GM18858 (cell line): ENCODE results near the gene LAPTM5.

Source experiments
- ATAC-seq: cut with Tn5 transposase; IDR thresholded peaks from one replicate; pipeline ENCODE4 v1.9.1; 2021; ENCODE audit not compliant: unreplicated experiment

The LAPTM5 gene

GRCh38 chr1:30732277-30732996 lies 25.1 kb downstream of the LAPTM5 start:
- ATAC-seq, result no peak

GRCh38 chr1:30731806-30732276 lies 25.7 kb downstream of the LAPTM5 start:
- ATAC-seq, result no peak

DNA sequence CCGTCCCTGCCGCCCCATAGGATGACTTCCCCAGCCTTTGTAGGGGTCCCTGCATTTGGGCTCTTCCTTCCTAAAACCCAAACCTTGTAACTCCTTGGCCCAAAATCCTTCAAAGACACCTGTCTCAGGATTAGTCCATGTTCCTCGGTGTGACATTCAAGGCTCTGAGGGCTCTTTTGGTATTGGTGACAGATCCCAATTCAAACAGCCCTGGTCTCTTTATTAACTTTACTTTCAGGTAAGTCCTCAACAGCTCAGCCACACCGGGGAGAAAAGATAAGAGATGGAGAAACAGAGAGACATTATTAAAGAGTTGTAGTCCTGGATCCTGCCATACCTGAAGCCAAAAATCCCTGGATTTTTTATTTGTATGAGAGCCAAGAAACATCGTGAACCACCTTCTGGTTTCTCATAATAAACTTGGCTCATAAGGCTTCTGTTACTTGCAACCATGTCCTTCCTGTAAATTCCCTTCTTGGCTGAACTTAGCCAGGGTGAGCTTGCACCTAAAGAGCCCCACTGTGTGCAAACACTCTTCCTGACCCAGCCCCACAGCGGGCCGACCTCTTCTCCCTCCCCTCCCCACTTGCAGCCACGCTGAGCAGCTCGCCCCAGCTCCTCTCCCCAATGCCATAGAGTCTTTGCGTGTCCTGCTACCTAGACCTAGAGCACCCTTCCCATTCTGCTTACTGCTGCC lies 26.3 kb downstream of the LAPTM5 start:
- no peak for ATAC-seq

DNA sequence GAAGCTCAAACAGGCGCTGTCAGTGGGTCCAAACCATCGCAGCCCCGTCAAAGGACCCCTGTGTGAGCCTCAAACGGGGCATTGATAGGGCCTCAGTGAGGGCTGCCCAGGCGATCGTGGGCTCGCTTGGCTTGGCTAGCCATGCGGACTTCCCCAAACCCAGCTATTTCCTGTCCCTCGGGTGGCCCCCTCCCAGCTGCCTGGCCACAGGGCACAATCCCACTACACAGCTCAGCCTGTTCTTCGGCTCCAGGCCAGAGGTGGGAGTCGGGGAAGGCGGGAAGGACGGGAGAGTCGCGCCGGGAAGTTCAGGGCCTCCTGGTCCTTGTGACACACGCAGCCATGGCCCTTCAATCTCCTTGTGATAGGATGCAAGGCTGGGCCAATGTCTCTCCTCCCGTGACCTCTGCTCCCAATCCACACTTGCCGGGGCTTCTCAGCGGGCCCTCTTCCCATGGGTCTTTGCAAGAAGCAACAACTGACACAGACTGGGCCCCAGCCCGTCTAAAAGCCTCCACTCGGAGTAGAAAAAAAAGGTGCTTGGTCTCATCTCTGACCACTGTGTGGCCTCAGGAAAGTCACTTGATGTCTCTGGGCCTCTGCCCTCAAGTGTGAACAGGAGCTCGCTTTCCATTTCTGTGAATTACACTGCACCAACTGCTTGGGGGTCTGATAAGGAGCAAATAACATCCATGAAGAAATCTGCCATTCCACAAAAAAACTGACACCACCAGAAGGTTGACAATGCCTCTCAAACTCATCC lies 27.0 kb downstream of the LAPTM5 start:
- no peak for ATAC-seq

DNA sequence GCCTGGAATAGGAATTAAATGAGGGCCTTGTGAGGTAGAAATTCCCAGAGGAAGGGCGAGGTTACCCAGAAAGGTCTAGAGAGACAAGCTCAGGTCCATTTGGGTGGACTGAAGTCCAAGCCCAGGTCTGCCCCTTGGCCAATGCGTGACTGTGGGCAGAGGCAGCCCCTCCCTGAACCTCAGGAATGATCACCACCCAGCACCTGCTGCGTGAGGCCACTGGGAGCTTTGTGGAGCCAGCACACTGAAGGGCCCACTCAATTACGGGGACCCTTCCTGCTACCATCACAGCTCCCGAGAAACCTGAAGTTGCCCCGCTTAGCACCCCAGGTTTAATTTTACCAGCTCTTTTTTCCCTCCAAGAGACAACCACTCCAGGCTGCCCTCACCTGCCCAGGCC lies 27.7 kb downstream of the LAPTM5 start:
- ATAC-seq, result no peak

- no peak for ATAC-seq
These were observed 28.5 kb downstream of the LAPTM5 start for GRCh38 chr1:30728832-30729638.

GRCh38 chr1:30728340-30728739 lies 29.2 kb downstream of the LAPTM5 start:
- ATAC-seq, result no peak

GRCh38 chr1:30727824-30728223 lies 29.8 kb downstream of the LAPTM5 start:
- no peak for ATAC-seq

- no peak for ATAC-seq
These were observed 30.5 kb downstream of the LAPTM5 start for GRCh38 chr1:30726773-30727684.

- no peak for ATAC-seq
These were observed 31.3 kb downstream of the LAPTM5 start for GRCh38 chr1:30726236-30726635.

DNA sequence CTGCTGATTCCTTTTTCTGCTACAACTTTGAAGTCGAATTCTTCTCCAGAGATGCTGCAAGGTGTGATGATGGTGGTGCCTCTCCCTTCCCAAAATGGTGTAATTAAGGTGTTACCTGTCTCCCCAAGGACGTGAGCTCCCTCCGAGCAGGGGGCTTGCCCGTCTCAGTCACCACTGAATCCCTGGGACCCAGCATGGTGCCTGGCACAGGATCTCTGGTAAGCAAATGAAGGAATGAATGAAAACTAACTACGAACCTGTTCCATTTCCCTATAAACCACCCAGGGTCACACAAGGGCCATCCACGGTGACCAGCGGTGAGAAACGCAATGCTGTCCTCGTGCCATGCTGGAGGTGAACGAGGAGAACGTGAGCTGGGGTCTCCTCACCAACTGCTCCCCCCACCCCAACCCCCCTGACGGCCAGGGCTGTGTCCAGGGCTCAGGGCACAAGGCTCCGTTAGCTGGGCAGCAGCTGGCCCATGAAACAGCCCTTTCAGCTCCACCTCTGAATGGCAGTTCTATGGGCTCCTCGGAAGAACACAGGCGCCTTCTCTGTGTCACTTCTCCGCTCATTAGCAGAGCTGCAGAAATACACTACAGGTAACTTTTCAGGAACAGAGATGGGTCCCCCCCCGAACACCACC lies 32.0 kb downstream of the LAPTM5 start:
- no peak for ATAC-seq

DNA sequence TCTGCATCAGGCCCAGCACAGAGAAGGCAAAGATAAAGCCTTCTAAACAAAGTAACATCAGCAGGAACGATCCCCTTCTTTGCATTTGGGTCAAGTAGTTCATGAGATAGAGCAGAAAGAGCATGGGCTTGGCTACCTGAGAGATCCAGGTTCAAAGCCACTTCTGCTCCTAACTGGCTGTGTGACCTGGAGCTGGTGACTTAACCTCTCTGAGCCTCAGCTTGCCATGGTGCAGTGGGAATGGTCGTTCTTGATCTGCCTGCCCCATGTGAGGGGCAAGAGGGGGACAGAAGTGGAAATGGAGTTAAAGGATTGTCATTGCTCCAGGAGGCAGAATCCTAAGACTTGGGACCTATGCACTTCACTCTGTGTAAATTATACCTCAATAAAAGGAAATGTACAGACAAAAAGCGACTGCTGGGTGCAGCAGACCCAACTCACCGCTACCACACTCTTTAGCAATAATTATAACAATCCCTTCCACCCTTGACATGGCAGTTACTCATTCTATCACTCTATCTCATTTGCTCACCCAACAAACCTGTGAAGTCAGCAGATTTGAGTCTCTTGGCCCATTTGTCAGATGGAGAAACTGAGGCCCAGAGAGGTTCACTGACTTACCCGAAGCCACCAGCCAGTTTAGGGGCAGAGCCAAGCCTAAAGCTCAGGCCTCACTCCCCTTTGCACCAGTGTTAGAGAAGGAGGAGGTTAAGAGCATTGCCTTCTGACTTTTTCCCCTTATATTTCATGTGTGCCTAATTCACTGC lies 32.7 kb downstream of the LAPTM5 start:
- ATAC-seq, result no peak

DNA sequence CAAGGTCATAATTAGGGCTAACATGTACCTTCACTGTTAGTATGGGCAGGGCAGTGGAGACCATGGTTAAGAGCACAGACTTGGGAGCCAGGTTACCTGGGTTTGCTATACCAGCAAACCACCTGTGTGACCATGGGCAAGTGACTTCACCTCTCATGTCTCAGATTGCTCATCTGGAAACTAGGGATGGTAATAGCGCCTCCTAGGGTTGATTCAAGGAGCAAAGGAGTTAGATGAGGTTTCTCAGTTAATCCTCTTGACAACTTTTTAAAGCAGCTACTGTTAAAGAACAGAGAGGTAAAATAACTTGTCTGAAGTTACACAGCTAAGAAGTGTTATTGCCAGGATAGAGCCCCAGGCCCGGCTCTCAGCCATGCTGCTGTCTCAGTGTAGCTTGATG lies 33.4 kb downstream of the LAPTM5 start:
- ATAC-seq, result no peak

DNA sequence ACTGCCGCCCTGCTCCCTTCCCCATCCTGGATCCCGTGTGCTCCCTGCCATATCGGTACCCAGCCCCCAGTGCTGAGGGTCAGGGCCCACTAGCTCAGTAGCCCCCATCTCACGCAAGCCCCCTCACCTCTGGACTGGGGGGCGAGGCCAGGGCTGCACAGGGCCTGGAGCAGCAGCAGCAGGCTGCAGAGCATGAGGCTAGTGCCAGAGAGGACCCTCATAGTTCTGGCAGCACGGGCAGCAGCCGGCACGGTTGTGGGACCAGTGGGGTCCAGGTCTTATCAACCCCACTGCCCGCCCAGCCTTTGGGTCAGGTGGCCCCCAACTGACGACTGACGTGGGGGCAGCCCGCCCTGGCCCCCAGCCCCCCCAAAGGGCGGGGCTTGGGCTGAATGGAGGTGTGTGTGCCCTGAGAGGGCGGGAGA lies 34.2 kb downstream of the LAPTM5 start, which contains the start of gene MATN1:
TSS of gene MATN1 (minus strand) at position 255 of the 425 bp plus-strand sequence. CDS start at position 221, 34 bp downstream.
- ATAC-seq, result no peak

DNA sequence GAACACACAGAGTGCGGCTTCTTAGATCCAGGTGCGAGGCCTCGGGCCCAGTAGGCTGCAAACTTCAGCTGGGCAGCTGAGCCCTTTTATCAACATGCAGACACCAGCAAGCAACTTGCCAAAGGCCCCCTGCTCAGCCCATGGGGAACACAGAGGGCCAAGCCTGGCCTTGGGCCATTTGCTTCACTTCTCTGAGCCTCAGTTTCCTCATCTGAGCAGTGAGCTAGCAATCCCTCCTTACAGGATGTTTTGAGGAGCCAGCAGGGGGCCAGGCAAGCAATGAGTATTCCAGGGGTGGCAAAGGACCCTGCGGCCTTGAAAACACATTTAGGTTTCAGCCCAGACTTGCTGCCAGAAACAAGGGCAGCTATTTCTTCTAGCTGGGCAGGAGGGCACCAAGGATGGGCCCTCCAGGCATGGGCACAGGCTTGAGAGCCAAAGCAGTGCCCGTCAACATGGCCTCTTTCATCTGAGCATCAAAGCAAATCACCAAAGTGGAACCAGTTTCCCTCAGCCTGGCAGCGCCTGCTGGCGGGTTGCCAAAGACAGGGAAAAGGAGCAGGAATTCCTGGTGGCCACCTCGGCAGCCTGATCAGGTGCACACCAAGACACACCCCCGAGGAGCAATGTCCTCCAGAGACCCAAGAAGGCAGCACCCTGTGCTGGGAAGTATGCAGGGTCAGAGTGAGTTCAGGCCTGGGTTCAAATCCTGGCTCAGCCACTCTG lies 35.6 kb downstream of the LAPTM5 start:
- no peak for ATAC-seq

DNA sequence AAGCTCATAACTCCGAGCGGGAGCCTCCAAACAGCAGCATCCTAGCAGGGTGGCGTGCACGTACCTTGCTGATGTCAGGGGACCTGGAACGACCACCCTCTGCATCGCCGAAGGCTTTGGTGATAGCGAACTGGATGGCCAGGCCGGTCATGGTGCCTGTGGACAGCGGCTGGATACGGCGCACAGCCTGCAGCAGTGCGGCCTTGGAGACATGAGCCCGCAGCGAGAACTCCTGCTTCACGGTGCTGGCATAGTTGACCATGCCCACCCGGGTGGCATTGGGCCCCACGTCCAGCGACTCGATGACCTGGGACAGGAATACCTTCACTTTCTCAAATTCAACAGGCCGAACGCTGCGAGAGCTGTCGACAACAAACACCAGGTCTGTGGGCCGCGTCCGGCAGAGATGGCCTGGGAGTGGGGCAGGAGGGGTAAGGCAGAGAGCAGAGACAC lies 36.2 kb downstream of the LAPTM5 start:
- ATAC-seq, result no peak

DNA sequence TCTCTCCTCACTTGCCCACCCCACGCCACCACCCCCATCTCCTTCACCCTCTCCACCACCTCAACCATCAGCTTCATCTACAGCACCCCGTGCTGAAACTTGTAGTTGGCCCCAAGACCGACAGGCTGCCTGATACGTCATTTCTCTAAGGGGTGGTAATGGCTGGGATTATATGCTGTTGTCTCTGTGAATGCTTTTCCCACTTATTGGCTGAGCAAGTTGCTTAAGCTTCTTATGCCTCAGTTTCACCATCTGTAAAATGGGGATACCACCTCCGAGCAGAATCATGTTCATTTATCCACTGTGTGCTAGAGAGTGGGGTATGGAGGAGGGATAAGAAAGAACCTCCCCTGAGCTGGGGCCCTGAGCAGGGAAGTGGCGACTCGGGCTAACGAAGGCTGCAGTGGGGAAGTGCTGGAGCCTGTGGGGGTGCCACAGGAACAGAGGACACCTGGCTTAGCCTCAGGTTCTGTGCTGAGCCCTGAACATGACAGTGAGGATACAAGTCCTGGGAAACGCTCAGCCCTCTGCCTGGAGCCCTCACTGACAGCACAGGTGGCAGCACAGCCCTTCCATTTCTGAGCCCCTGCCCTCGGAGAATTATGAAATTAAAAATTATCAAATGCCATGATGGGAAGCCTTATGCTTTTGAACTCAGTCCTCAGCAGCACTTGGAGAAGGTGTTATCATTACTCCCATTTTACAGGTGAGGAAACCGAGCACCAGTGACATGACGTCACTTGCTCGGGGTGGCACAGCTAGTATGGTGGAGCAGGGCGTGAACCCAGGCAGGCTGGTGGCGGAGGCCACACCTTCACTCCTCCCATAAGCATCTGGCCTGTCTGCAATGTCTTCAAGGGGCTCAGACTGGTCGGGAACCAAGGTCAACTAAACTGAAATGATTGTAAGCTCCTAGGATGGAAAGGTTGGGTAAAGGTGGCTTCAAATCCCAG lies 37.0 kb downstream of the LAPTM5 start:
- no peak for ATAC-seq
